Colonic mucosa (tissue), 4 donors: ENCODE results near the gene MAFF. TPM values are rescaled to one million over a fixed set of nuclear protein-coding genes. Genes with fewer than 3 reads are reported as not detected.
A peak's percentile ranks its signal among the peaks of the same experiment; 100 is the strongest.

Source experiments
- DNase-seq: peaks from one replicate; pipeline ENCODE4 v3.0.0-alpha.2; 2020
- H3K27ac ChIP-seq: fragments of 200-600 bp; one replicate; pipeline ENCODE4 v1.8.0; 2021
- H3K27me3 ChIP-seq: fragments of 200-600 bp; one replicate; pipeline ENCODE4 v1.8.0; 2021
- H3K36me3 ChIP-seq: fragments of 200-600 bp; one replicate; pipeline ENCODE4 v1.8.0; 2021
- H3K4me1 ChIP-seq: fragments of 200-600 bp; one replicate; pipeline ENCODE4 v1.8.0; 2021; ENCODE audit warnings: mild to moderate bottlenecking
- H3K4me3 ChIP-seq: fragments of 200-600 bp; one replicate; pipeline ENCODE4 v1.8.0; 2021
- H3K9ac ChIP-seq, 2 donors: one replicate each; pipeline ENCODE4 v1.7.0; 2013; ENCODE audit warnings: control low read depth in 2 of 2, low read depth in 2 of 2, low read length in 2 of 2
- H3K9me3 ChIP-seq: fragments of 200-600 bp; one replicate; pipeline ENCODE4 v1.8.0; 2021
- intact Hi-C: fragments of 100-400 bp; cut with DNase I; formaldehyde crosslinking; loops from one replicate; pipeline ENCODE4 v1.14.1; 2022
- total RNA-seq, 2 donors: library from RNA; stranded (reverse); fragmentation: NEBNext Ultra II Directional in 1 of 2; extraction: Animal tissue kit (Norgen Biotek cat#: 25700) in 1 of 2; gene quantifications; one replicate each; pipeline ENCODE4 v1.2.1, GENCODE V29; 2021
- TF ChIP-seq, protein P1 (sequence below): fragments of 200-600 bp; IDR thresholded peaks from one replicate; pipeline ENCODE4 v1.8.0; 2022; ENCODE audit warnings: antibody characterized with exemption, mild to moderate bottlenecking
- donor health status: healthy.
- donor health status: DM: no; HTN: no; CAD: no.
- donor health status: DM: no; HTN: no; CAD: no.

Gene MAFF
- total RNA-seq, 2 donors from 2014 or later: 5.2 to 41.7 TPM

DNA sequence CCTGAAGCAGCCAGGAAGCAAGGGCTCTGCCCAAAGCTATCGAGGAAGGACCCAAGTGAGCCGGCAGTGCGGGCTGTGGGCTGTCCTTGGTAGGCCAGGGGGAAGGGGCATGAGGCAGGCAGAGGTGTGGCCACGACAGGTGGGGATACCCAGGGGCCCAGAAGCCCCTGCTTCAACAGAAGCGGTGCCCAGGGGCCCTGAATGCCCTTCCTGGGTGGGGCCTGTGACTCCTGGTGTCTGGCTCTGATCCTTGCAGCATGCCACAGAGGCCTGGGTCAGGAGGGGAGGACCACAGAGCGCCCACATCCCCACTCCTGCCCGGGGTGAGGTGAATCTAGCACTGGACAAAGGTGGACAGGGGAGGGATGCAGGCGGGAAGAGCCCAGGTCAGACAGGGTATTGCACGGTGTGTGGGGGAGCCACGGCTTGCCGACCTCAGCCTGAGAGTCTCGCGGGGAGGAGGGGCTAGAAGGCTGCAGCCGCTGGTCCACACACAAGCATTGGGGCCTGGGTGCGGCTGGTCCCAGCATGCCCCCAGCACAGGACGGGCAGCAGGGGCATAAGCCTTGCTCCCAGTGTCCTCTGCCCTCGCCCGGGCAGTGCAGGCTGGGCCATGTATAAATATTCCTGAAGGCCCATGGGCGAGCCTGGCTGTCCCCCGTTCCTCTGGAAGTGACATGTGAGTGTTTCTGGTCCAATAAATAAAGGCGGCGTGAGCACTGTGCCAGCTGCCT lies 19.0 kb downstream of the MAFF start:
- Histone ChIP-seq H3K27ac (peak overlapping the region; percentile 73), H3K27me3 (no peaks in the 10 kb centered on the region), H3K36me3 (no peaks in the 10 kb centered on the region), H3K9me3 (no peaks in the 10 kb centered on the region), H3K4me1 (peaks cover 16% of the 10 kb centered on the region), H3K4me3 (no peak overlapping the region), H3K9ac (no peak overlapping the region)
- intact Hi-C loops: no loop called here
- TF ChIP-seq, protein P1, sequence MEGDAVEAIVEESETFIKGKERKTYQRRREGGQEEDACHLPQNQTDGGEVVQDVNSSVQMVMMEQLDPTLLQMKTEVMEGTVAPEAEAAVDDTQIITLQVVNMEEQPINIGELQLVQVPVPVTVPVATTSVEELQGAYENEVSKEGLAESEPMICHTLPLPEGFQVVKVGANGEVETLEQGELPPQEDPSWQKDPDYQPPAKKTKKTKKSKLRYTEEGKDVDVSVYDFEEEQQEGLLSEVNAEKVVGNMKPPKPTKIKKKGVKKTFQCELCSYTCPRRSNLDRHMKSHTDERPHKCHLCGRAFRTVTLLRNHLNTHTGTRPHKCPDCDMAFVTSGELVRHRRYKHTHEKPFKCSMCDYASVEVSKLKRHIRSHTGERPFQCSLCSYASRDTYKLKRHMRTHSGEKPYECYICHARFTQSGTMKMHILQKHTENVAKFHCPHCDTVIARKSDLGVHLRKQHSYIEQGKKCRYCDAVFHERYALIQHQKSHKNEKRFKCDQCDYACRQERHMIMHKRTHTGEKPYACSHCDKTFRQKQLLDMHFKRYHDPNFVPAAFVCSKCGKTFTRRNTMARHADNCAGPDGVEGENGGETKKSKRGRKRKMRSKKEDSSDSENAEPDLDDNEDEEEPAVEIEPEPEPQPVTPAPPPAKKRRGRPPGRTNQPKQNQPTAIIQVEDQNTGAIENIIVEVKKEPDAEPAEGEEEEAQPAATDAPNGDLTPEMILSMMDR: no peak
- no peak for DNase-seq

DNA sequence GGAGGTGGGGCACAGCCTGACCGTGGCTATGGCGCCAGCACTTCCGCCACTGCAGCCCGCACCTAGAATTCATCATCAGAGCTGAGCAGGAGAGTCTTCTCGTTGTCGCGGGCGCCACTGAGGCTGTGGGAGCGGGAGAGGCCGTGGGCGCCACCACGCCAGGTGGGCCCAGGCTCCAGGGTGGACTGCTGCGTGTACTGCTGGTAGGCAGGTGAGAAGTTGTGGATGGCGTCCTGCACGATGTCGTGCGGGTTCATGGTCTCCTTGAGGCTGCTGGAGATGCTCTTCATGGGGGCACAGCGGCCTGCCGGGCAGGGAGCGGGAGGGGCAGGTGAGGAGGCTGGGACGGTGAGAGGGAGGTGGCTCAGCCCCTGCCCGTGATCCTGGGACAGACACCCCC lies 19.6 kb downstream of the MAFF start:
- no peak overlapping the region for H3K4me3 ChIP-seq
- intact Hi-C loops: no loop called here
- TF ChIP-seq, protein P1: no peak
- no peaks in the 10 kb centered on the region for H3K27me3 ChIP-seq
- no peak overlapping the region for H3K27ac ChIP-seq
- H3K4me1 ChIP-seq: peaks cover 16% of the 10 kb centered on the region
- no peaks in the 10 kb centered on the region for H3K36me3 ChIP-seq
- DNase-seq: no peak
- H3K9me3 ChIP-seq: no peaks in the 10 kb centered on the region
- H3K9ac ChIP-seq: no peak overlapping the region

DNA sequence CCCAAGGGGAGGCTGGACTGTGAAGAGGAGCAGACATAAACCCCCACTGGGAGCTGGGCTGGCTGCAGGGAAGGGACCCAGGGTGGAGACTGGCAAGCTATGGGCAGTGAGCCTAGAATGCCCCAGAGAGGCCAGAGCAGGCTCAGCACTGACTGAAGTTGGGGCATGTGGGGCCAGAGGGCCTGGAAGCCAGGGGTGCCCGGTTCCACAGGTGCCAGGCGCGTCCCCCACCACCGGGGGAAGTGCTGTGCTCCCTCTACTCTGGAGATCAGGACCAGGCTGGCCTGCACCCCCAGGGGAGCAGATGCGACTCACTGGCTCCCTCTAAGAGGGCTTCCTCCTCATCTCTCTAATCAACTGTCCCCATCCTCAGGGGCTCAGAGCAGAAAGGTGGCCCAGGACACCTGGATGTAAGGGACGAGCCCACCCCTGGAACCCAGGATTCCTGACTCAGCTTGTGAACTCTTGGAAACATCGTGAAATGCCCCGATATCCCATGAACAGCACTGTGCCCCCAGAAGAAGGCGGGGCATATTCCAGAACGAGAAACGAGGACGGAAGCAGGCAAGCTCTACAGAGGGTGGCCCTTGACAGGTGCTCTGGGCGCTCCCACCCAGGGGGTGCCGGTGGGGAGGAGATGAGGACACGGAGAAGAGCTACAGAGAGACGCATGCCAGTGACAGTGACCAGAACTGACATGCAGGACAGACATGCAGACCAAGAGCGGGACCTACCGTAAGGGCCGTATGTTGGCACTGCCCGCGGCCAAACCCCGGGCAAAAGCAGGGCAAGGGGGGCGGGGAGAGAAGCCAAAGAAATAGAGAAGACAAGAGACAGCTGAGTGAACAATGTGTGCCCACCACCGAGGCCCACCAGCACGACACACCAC lies 20.4 kb downstream of the MAFF start:
- intact Hi-C loops: no loop called here
- Histone ChIP-seq H3K4me3 (no peak overlapping the region), H3K9me3 (no peaks in the 10 kb centered on the region), H3K4me1 (peaks cover 16% of the 10 kb centered on the region), H3K27me3 (no peaks in the 10 kb centered on the region), H3K27ac (peak overlapping the region; percentile 60), H3K9ac (peak overlapping the region; percentile 12 to 38), H3K36me3 (no peaks in the 10 kb centered on the region)
- no peak for DNase-seq
- TF ChIP-seq, protein P1: no peak

DNA sequence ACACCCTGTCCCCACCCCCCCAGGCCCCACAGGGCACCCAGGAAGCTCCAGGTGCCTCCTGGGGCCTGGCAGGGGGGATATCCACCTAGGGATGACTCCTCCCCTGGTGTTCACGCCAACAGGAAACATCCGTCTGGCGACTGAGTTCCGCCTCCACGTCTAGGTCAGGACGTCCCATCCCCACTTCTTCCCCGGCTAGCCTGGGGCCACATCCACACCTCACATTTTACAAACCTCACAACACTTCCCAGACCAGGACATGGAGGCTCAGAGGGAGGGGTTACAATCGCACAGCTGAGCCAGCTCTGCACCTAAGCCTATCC lies 21.0 kb downstream of the MAFF start:
- DNase-seq: peak; percentile 62
- TF ChIP-seq, protein P1: no peak
- intact Hi-C loops: no loop called here
- Histone ChIP-seq H3K27me3 (no peaks in the 10 kb centered on the region), H3K27ac (peak overlapping the region; percentile 60), H3K4me3 (no peak overlapping the region), H3K4me1 (peaks cover 16% of the 10 kb centered on the region), H3K36me3 (no peaks in the 10 kb centered on the region), H3K9ac (peak overlapping the region in 1 of 2 donors; percentile 38), H3K9me3 (no peaks in the 10 kb centered on the region)

DNA sequence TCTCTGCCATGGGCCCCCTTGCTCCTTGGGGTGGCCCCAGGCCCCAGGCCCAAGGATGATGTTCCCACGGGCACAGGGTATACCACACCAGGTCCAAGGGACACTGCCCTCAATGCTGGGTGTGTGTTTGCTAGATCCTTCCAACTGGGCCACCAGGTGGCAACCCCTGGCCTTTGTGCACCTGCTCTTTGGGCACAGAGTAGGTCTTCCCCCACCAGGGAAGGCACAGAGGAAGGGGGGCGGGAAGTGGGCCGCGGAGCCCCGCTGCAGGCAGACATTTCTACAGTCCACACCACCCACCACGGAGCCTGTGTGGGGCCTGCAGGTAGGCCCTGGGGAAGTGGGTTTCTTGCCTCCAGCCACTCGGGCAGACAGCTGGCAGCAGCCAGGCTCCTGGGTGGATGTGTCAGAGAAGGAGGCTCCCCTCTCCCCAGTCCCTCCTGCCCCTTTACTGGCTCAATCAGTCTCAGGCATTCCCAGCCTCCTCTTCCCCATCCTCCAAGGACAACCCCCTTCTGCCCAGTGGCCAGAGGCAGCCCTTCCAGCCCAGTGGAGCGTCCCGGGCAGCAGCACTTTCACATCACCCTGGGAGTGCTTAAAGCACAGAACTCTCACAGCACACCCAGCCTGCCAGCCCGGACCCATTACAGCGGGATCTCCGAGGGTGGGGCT lies 21.6 kb downstream of the MAFF start:
- Histone ChIP-seq H3K27me3 (no peaks in the 10 kb centered on the region), H3K9me3 (no peaks in the 10 kb centered on the region), H3K27ac (peak overlapping the region; percentile 60), H3K9ac (peak overlapping the region; percentile 29 to 38), H3K36me3 (no peaks in the 10 kb centered on the region), H3K4me1 (peaks cover 20% of the 10 kb centered on the region), H3K4me3 (no peak overlapping the region)
- intact Hi-C loops: no loop called here
- DNase-seq: no peak
- TF ChIP-seq, protein P1: no peak
